Loucy (cell line): ENCODE data around the gene MAN2B2.

Source experiments
- H2AFZ ChIP-seq: fragments of 200-600 bp; sonication (generic); 2 replicates; pipeline ENCODE4 v1.6.0; 2016; ENCODE audit warnings: antibody characterized with exemption, mild to moderate bottlenecking, low read length, moderate library complexity
- H3F3A ChIP-seq: fragments of 200-600 bp; 2 replicates; pipeline ENCODE4 v1.6.0; 2016; ENCODE audit warnings: antibody characterized with exemption, low read depth, mild to moderate bottlenecking
- H3K27me3 ChIP-seq: fragments of 200-600 bp; sonication (generic); 2 replicates; pipeline ENCODE4 v1.6.1; 2014; ENCODE audit warnings: low read length, mild to moderate bottlenecking; ENCODE audit not compliant: insufficient read depth, poor library complexity, severe bottlenecking
- H3K36me3 ChIP-seq: fragments of 200-600 bp; sonication (generic); 2 replicates; pipeline ENCODE4 v1.6.1; 2016; ENCODE audit warnings: low read length; ENCODE audit not compliant: insufficient read depth
- H3K4me1 ChIP-seq: fragments of 200-600 bp; sonication (generic); 2 replicates; pipeline ENCODE4 v1.5.1; 2014; ENCODE audit warnings: low read length, mild to moderate bottlenecking; ENCODE audit not compliant: insufficient read depth, poor library complexity, severe bottlenecking
- H3K4me2 ChIP-seq: fragments of 200-600 bp; sonication (generic); 2 replicates; pipeline ENCODE4 v1.6.0; 2014; ENCODE audit warnings: antibody characterized with exemption, low read length, low read depth, mild to moderate bottlenecking; ENCODE audit not compliant: poor library complexity, severe bottlenecking
- H3K4me3 ChIP-seq: fragments of 200-600 bp; sonication (generic); 2 replicates; pipeline ENCODE4 v1.5.1; 2014; ENCODE audit warnings: low read length, mild to moderate bottlenecking, mixed read lengths; ENCODE audit not compliant: poor library complexity, severe bottlenecking
- H3K79me2 ChIP-seq: fragments of 200-600 bp; sonication (generic); 2 replicates; pipeline ENCODE4 v1.6.1; 2014; ENCODE audit warnings: low read length; ENCODE audit not compliant: insufficient read depth
- H3K9ac ChIP-seq: fragments of 200-600 bp; sonication (generic); 2 replicates; pipeline ENCODE4 v1.6.0; 2014; ENCODE audit warnings: mild to moderate bottlenecking, low read depth, low read length, moderate library complexity; ENCODE audit not compliant: poor library complexity, severe bottlenecking
- H3K9me2 ChIP-seq: fragments of 200-600 bp; sonication (generic); replicated peaks from 2 replicates; pipeline ENCODE4 v1.6.1; 2016; ENCODE audit warnings: low read depth, low read length, mixed read lengths
- H3K9me3 ChIP-seq: fragments of 200-600 bp; sonication (generic); 2 replicates; pipeline ENCODE4 v1.6.1; 2014; ENCODE audit warnings: mild to moderate bottlenecking, antibody characterized with exemption, low read length, low read depth; ENCODE audit not compliant: insufficient read depth
- H4K20me1 ChIP-seq: fragments of 200-600 bp; sonication (generic); 2 replicates; pipeline ENCODE4 v1.6.0; 2014; ENCODE audit warnings: antibody characterized with exemption, low read length, mild to moderate bottlenecking; ENCODE audit not compliant: insufficient read depth, poor library complexity, severe bottlenecking
- CTCF ChIP-seq: fragments of 200-600 bp; sonication (generic); conservative IDR thresholded peaks from 2 replicates; pipeline ENCODE4 v1.5.1; 2014; ENCODE audit warnings: mild to moderate bottlenecking, antibody characterized with exemption, low read length
- EZH2phosphoT487 ChIP-seq: fragments of 200-600 bp; IDR thresholded peaks from 2 replicates; pipeline ENCODE4 v1.6.1; 2018; ENCODE audit warnings: antibody characterized with exemption, mild to moderate bottlenecking, moderate library complexity, borderline replicate concordance

Gene MAN2B2

GRCh38 chr4:6556263-6556662 is 18.7 kb upstream of the MAN2B2 start:
- TF ChIP-seq CTCF (no peak), EZH2phosphoT487 (no peak)
- Histone ChIP-seq H3K9me3 (no peaks in the 10 kb centered on the region), H2AFZ (no peak overlapping the region), H3F3A (no peaks in the 10 kb centered on the region), H3K9ac (no peak overlapping the region), H3K9me2 (no peaks in the 10 kb centered on the region), H3K4me2 (no peak overlapping the region), H3K27me3 (no peaks in the 10 kb centered on the region), H3K4me3 (no peak overlapping the region), H4K20me1 (no peaks in the 10 kb centered on the region), H3K4me1 (peaks cover 1% of the 10 kb centered on the region), H3K79me2 (no peaks in the 10 kb centered on the region), H3K36me3 (no peaks in the 10 kb centered on the region)

GRCh38 chr4:6557185-6557584 is 17.8 kb upstream of the MAN2B2 start:
- Histone ChIP-seq H3K9ac (no peak overlapping the region), H3K4me1 (peaks cover 5% of the 10 kb centered on the region), H3K9me2 (no peaks in the 10 kb centered on the region), H3K4me3 (no peak overlapping the region), H4K20me1 (no peaks in the 10 kb centered on the region), H3K79me2 (no peaks in the 10 kb centered on the region), H3K27me3 (no peaks in the 10 kb centered on the region), H3K36me3 (no peaks in the 10 kb centered on the region), H2AFZ (no peak overlapping the region), H3F3A (no peaks in the 10 kb centered on the region), H3K9me3 (no peaks in the 10 kb centered on the region), H3K4me2 (no peak overlapping the region)
- TF ChIP-seq CTCF (no peak), EZH2phosphoT487 (no peak)

- Histone ChIP-seq H2AFZ (no peak overlapping the region), H3K79me2 (no peaks in the 10 kb centered on the region), H3K9me2 (no peaks in the 10 kb centered on the region), H3K4me1 (peaks cover 5% of the 10 kb centered on the region), H3F3A (no peaks in the 10 kb centered on the region), H3K4me3 (no peak overlapping the region), H3K36me3 (no peaks in the 10 kb centered on the region), H3K9ac (no peak overlapping the region), H3K9me3 (no peaks in the 10 kb centered on the region), H3K27me3 (no peaks in the 10 kb centered on the region), H3K4me2 (no peak overlapping the region), H4K20me1 (no peaks in the 10 kb centered on the region)
- TF ChIP-seq CTCF: no peak
- TF ChIP-seq EZH2phosphoT487: no peak
Measured at GRCh38 chr4:6557856-6558255, 17.1 kb upstream of the MAN2B2 start.
